Vagina (tissue), 2 donors: ENCODE measurements around the gene ZNF425.

Experiments
- CTCF ChIP-seq, 3 experiments: fragments of 450-650 bp in 2 of 3; fragments of 200-600 bp in 1 of 3; sonication (generic) in 1 of 3; IDR thresholded peaks; one replicate each; pipeline ENCODE4 v1.5.1; 2017 to 2019; ENCODE audit warnings: antibody characterized with exemption in 3 of 3, mild to moderate bottlenecking in 2 of 3, moderate library complexity in 2 of 3
- POLR2A ChIP-seq, 2 donors: fragments of 450-650 bp; IDR thresholded peaks; one replicate each; pipeline ENCODE4 v1.6.1; 2017; ENCODE audit warnings: antibody characterized with exemption in 2 of 2, mild to moderate bottlenecking in 2 of 2, moderate library complexity in 2 of 2
- POLR2AphosphoS5 ChIP-seq, 2 donors: sonication (generic); formaldehyde crosslinking; IDR thresholded peaks; one replicate each; pipeline ENCODE4 v1.9.0; 2017; ENCODE audit warnings: antibody characterized with exemption in 2 of 2, mild to moderate bottlenecking in 2 of 2, low read depth in 1 of 2; ENCODE audit not compliant: insufficient read depth in 1 of 2

- TF ChIP-seq POLR2AphosphoS5 (IDR thresholded peaks at IDR 0.05; ENCODE audit: insufficient read depth in 1 of 2, low read depth in 1 of 2) = no peak
- no peak for TF ChIP-seq POLR2A (IDR thresholded peaks at IDR 0.05)
- TF ChIP-seq CTCF (IDR thresholded peaks at IDR 0.05) = no peak
Measured at GRCh38 chr7:149125189-149125862, 798 bp downstream of the ZNF425 start.
